GM19193 (cell line): ENCODE data around the gene MRPL52.

Experiments used
- POLR2A ChIP-seq: IDR thresholded peaks from 4 replicates; pipeline ENCODE4 v1.6.1; 2011; ENCODE audit not compliant: insufficient read depth, insufficient read length; ENCODE audit errors: extremely low read depth

Gene MRPL52

GRCh38 chr14:22824711-22825359 is 4.9 kb upstream of the MRPL52 start:
- TF ChIP-seq POLR2A, result no peak

- no peak for TF ChIP-seq POLR2A
Observed at GRCh38 chr14:22830443-22831010, 840 bp downstream of the MRPL52 start.

GRCh38 chr14:22835505-22835904 is 5.8 kb downstream of the MRPL52 start:
- TF ChIP-seq POLR2A, result no peak

GRCh38 chr14:22836301-22837113 is 6.8 kb downstream of the MRPL52 start, which contains the start of gene MMP14:
TSS of gene MMP14 (plus strand) at chr14:22836585. CDS start at chr14:22836818, 233 bp downstream.
- TF ChIP-seq POLR2A, result no peak

GRCh38 chr14:22837114-22837749 is 7.5 kb downstream of the MRPL52 start:
- TF ChIP-seq POLR2A, result no peak

GRCh38 chr14:22837750-22838538 is 8.3 kb downstream of the MRPL52 start:
- no peak for TF ChIP-seq POLR2A

GRCh38 chr14:22838631-22839041 is 8.9 kb downstream of the MRPL52 start:
- TF ChIP-seq POLR2A, result no peak

GRCh38 chr14:22839159-22839779 is 9.6 kb downstream of the MRPL52 start:
- no peak for TF ChIP-seq POLR2A

- no peak for TF ChIP-seq POLR2A
Observed at GRCh38 chr14:22841311-22841710, 11.6 kb downstream of the MRPL52 start.

- no peak for TF ChIP-seq POLR2A
Observed at GRCh38 chr14:22841769-22842168, 12.1 kb downstream of the MRPL52 start.

- no peak for TF ChIP-seq POLR2A
Observed at GRCh38 chr14:22842211-22843122, 12.8 kb downstream of the MRPL52 start.

GRCh38 chr14:22843123-22843925 is 13.6 kb downstream of the MRPL52 start:
- no peak for TF ChIP-seq POLR2A
